Astrocyte of the hippocampus (primary cell): ENCODE results near the gene SELENOI.
"Not testable (repeated sequence)": the region's sequence is repeated elsewhere in the genome, so short reads cannot be mapped to it uniquely, and the experiment has no call there.

Experiments
- DNase-seq: peaks from one replicate; pipeline ENCODE4 v3.0.0; 2011; ENCODE audit warnings: low read depth, low spot score

SELENOI gene

GRCh38 chr2:26326514-26326913, 19.4 kb upstream of the SELENOI start:
- no peak for DNase-seq

GRCh38 chr2:26327291-26328272, 18.4 kb upstream of the SELENOI start:
- no peak for DNase-seq

- not testable (repeated sequence) for DNase-seq
These were observed 16.9 kb upstream of the SELENOI start for GRCh38 chr2:26329083-26329482.

GRCh38 chr2:26330114-26330549, 15.8 kb upstream of the SELENOI start:
- DNase-seq, result peak; percentile 89

GRCh38 chr2:26330604-26331003, 15.3 kb upstream of the SELENOI start:
- DNase-seq, result peak; percentile 43

- not testable (repeated sequence) for DNase-seq
These were observed 14.6 kb upstream of the SELENOI start for GRCh38 chr2:26331321-26331720.

GRCh38 chr2:26333293-26333692, 12.7 kb upstream of the SELENOI start:
- DNase-seq, result no peak

GRCh38 chr2:26335231-26335630, 10.7 kb upstream of the SELENOI start:
- no peak for DNase-seq

- DNase-seq, result no peak
These were observed 9.2 kb upstream of the SELENOI start for GRCh38 chr2:26336719-26337118.

- no peak for DNase-seq
These were observed 8.6 kb upstream of the SELENOI start for GRCh38 chr2:26337298-26337697.

GRCh38 chr2:26340831-26341230, 5.1 kb upstream of the SELENOI start:
- no peak for DNase-seq

GRCh38 chr2:26344581-26345282, 1.2 kb upstream of the SELENOI start:
- DNase-seq, result peak; percentile 60

GRCh38 chr2:26345283-26345544, 729 bp upstream of the SELENOI start:
- DNase-seq, result no peak

GRCh38 chr2:26346454-26347053, 611 bp downstream of the SELENOI start, which contains the start of gene ADGRF3:
ADGRF3 (minus strand) TSS chr2:26346789; CDS start chr2:26346234, 555 bp downstream.
- DNase-seq, result peak; percentile 61

GRCh38 chr2:26347286-26347865, 1.4 kb downstream of the SELENOI start:
- DNase-seq, result peak; percentile 28

GRCh38 chr2:26349690-26350089, 3.7 kb downstream of the SELENOI start:
- no peak for DNase-seq

GRCh38 chr2:26351375-26352090, 5.6 kb downstream of the SELENOI start:
- DNase-seq, result no peak

- DNase-seq, result peak; percentile 29
These were observed 6.9 kb downstream of the SELENOI start for GRCh38 chr2:26352892-26353291.

GRCh38 chr2:26354469-26354868, 8.5 kb downstream of the SELENOI start:
- not testable (repeated sequence) for DNase-seq

GRCh38 chr2:26355038-26355995, 9.4 kb downstream of the SELENOI start:
- DNase-seq, result peak; percentile 90
